B cell (primary cell): ENCODE measurements around the gene ZBTB17. TPM values are rescaled to one million over a fixed set of nuclear protein-coding genes. Genes with fewer than 3 reads are reported as not detected.

ENCODE experiments used
- ATAC-seq: fragments of 200-7000 bp; cut with Tn5 transposase; one replicate; pipeline ENCODE4 v1.10.0; 2021; ENCODE audit warnings: low read depth, mild to moderate bottlenecking, moderate number of reproducible peaks, moderate library complexity
- CTCF ChIA-PET: fragments of 350-600 bp; sonication (Branson Sonifier 250); formaldehyde crosslinking; loops from one replicate; lab custom pipeline; 2021; ENCODE audit warnings: antibody characterized with exemption, inconsistent platforms; lab: Charles Lee
- POLR2A ChIA-PET: fragments of 350-600 bp; sonication (Branson Sonifier 250); formaldehyde crosslinking; loops from one replicate; lab custom pipeline; 2021; ENCODE audit warnings: antibody characterized with exemption; lab: Charles Lee
- DNase-seq: peaks from one replicate; pipeline ENCODE4 v3.0.0; 2013
- H2AFZ ChIP-seq: 2 replicates; pipeline ENCODE4 v1.6.1; 2012; ENCODE audit warnings: mild to moderate bottlenecking, low read depth, low read length; ENCODE audit not compliant: insufficient read depth, poor library complexity, severe bottlenecking
- H3K27ac ChIP-seq, 2 donors: 1 replicate in 1 of 2; 2 replicates in 1 of 2; pipeline ENCODE4 v1.5.1; 2012 to 2013; ENCODE audit warnings: low read length in 2 of 2, mild to moderate bottlenecking in 2 of 2, moderate library complexity in 1 of 2
- H3K27me3 ChIP-seq, 4 experiments: fragments of 200-600 bp in 1 of 4; sonication (generic) in 1 of 4; replicated peaks in 1 of 4; 1 replicate in 2 of 4; 2 replicates in 2 of 4; pipeline versions ENCODE4 v1.6.1 to v1.7.0; 2013 to 2016; ENCODE audit warnings: low read length in 3 of 4, mild to moderate bottlenecking in 2 of 4, mixed read lengths in 1 of 4, moderate library complexity in 1 of 4; ENCODE audit not compliant: insufficient read depth in 4 of 4, control insufficient read depth in 3 of 4; ENCODE audit errors: control extremely low read depth in 1 of 4
- H3K36me3 ChIP-seq, 2 experiments: replicated peaks in 1 of 2; 1 replicate in 1 of 2; 2 replicates in 1 of 2; pipeline versions ENCODE4 v1.6.1 to v1.7.1; 2013; ENCODE audit warnings: low read length in 1 of 2; ENCODE audit not compliant: insufficient read depth in 2 of 2, control insufficient read depth in 1 of 2; ENCODE audit errors: control extremely low read depth in 1 of 2, extremely low read depth in 1 of 2
- H3K4me1 ChIP-seq, 2 donors: fragments of 200-600 bp in 1 of 2; sonication (generic) in 1 of 2; 1 replicate in 1 of 2; 2 replicates in 1 of 2; pipeline versions ENCODE4 v1.5.1 to v1.6.1; 2013 to 2017; ENCODE audit warnings: low read length in 2 of 2; ENCODE audit not compliant: control insufficient read depth in 2 of 2, insufficient read depth in 2 of 2
- H3K4me2 ChIP-seq: replicated peaks from 2 replicates; pipeline ENCODE3; 2012; ENCODE audit warnings: mild to moderate bottlenecking, low read depth, low read length; ENCODE audit not compliant: poor library complexity, severe bottlenecking
- H3K4me3 ChIP-seq, 5 experiments: fragments of 200-600 bp in 1 of 5; sonication (generic) in 1 of 5; 1 replicate in 3 of 5; 2 replicates in 2 of 5; pipeline versions ENCODE4 v1.5.1 to v1.7.0; 2011 to 2016; ENCODE audit warnings: low read length in 4 of 5, mild to moderate bottlenecking in 4 of 5, low read depth in 2 of 5, control low read depth in 1 of 5, moderate library complexity in 1 of 5; ENCODE audit not compliant: insufficient read depth in 1 of 5; ENCODE audit errors: control extremely low read depth in 1 of 5, extremely low read depth in 1 of 5
- H3K79me2 ChIP-seq: fragments of 200-600 bp; sonication (generic); one replicate; pipeline ENCODE4 v1.6.0; 2016; ENCODE audit warnings: low read length; ENCODE audit not compliant: control insufficient read depth, insufficient read depth
- H3K9ac ChIP-seq: fragments of 200-600 bp; sonication (generic); 2 replicates; pipeline ENCODE4 v1.6.1; 2017; ENCODE audit warnings: mild to moderate bottlenecking, low read length, moderate library complexity
- H3K9me3 ChIP-seq, 3 donors: one replicate each; pipeline versions ENCODE4 v1.6.1 to v1.7.1; 2013; ENCODE audit warnings: low read length in 2 of 3; ENCODE audit not compliant: control insufficient read depth in 2 of 3, insufficient read depth in 1 of 3; ENCODE audit errors: control extremely low read depth in 1 of 3
- H4K20me1 ChIP-seq: 2 replicates; pipeline ENCODE4 v1.6.0; 2012; ENCODE audit warnings: mild to moderate bottlenecking, low read length; ENCODE audit not compliant: insufficient read depth, control insufficient read depth, poor library complexity, severe bottlenecking
- H3K27ac Mint-ChIP-seq: one replicate; pipeline ENCODE4 v1.8.0; 2021; ENCODE audit warnings: mixed read lengths
- H3K27me3 Mint-ChIP-seq: one replicate; pipeline ENCODE4 v1.8.0; 2021; ENCODE audit warnings: mixed read lengths
- H3K4me1 Mint-ChIP-seq: one replicate; pipeline ENCODE4 v1.8.0; 2021; ENCODE audit warnings: mixed read lengths
- H3K4me3 Mint-ChIP-seq: one replicate; pipeline ENCODE4 v1.8.0; 2021; ENCODE audit warnings: mixed read lengths
- H3K9me3 Mint-ChIP-seq: one replicate; pipeline ENCODE4 v1.8.0; 2022; ENCODE audit warnings: mixed read lengths; ENCODE audit not compliant: insufficient read depth
- CTCF ChIP-seq: fragments of 200-600 bp; IDR thresholded peaks from one replicate; pipeline ENCODE4 v1.8.0; 2022; ENCODE audit warnings: antibody characterized with exemption, mild to moderate bottlenecking
- EZH2 ChIP-seq: IDR thresholded peaks from 2 replicates; pipeline ENCODE4 v1.6.1; 2012; ENCODE audit warnings: borderline replicate concordance, low read depth, mild to moderate bottlenecking, moderate library complexity, low read length; ENCODE audit not compliant: insufficient read depth, poor library complexity, severe bottlenecking
- WGBS: methylation state at CpG from one replicate; pipeline ENCODE4 v1.1.5; 2013; ENCODE audit warnings: missing lambda C conversion rate; ENCODE audit not compliant: insufficient coverage; 5-methylcytosine and 5-hydroxymethylcytosine counted together
- intact Hi-C: fragments of 100-400 bp; cut with micrococcal nuclease; formaldehyde crosslinking; loops from one replicate; pipeline ENCODE4 v1.10.0; 2022
- polyA plus RNA-seq: library from polyadenylated mRNA; depleted of rRNA; stranded (reverse); fragments of >200 nt; gene quantifications from 2 replicates; pipeline ENCODE4 v1.2.3, GENCODE V29; 2012
- total RNA-seq, 2 donors: library from RNA; stranded (reverse); fragments of 120-200 nt in 1 of 2; gene quantifications; 1 replicate in 1 of 2; 2 replicates in 1 of 2; pipeline versions ENCODE4 v1.2.3 to v1.2.4, GENCODE V29; 2013 to 2022

Gene ZBTB17
- total and polyA plus RNA-seq, 2 donors (not counting 1 experiment from before 2014, with no cell fraction given): 94.1 to 157 TPM

GRCh38 chr1:16018749-16019643 lies 43.1 kb upstream of the ZBTB17 start:
- TF ChIP-seq EZH2 (no peak), CTCF (no peak)
- peaks cover 11 to 14% of the 10 kb centered on the region in 2 donors for H3K4me1 ChIP-seq
- POLR2A ChIA-PET: no interaction called here
- H3K27ac Mint-ChIP-seq: no peak overlapping the region
- CTCF ChIA-PET: interaction anchor here (0.7 to 3.6 kb wide), 4 partner anchors 9 to 227 kb away, joined by 3 to 15 read pairs (median 4); no protein-coding TSS in a partner anchor
- H3K9me3 Mint-ChIP-seq: no peaks in the 10 kb centered on the region
- no peaks in the 10 kb centered on the region for H3K9me3 ChIP-seq
- no peak overlapping the region for H3K4me3 ChIP-seq
- H4K20me1 ChIP-seq: no peaks in the 10 kb centered on the region
- H3K27ac ChIP-seq: no peak overlapping the region
- H3K79me2 ChIP-seq: no peaks in the 10 kb centered on the region
- peaks cover 8% of the 10 kb centered on the region for H3K27me3 Mint-ChIP-seq
- H3K4me2 ChIP-seq: no peak overlapping the region
- no peak overlapping the region for H2AFZ ChIP-seq
- no peak for DNase-seq
- intact Hi-C loops: no loop called here
- H3K4me3 Mint-ChIP-seq: no peak overlapping the region
- H3K9ac ChIP-seq: no peak overlapping the region
- no peaks in the 10 kb centered on the region for H3K27me3 ChIP-seq
- H3K4me1 Mint-ChIP-seq: peaks cover 15% of the 10 kb centered on the region
- 96% methylated on average over 20 of the region's 23 CpGs for WGBS
- no peaks in the 10 kb centered on the region for H3K36me3 ChIP-seq
- no peak for ATAC-seq

- Histone ChIP-seq H3K79me2 (no peaks in the 10 kb centered on the region), H3K9ac (no peak overlapping the region), H3K9me3 (no peaks in the 10 kb centered on the region), H3K27me3 (no peaks in the 10 kb centered on the region), H2AFZ (no peak overlapping the region), H3K36me3 (no peaks in the 10 kb centered on the region), H3K4me3 (no peak overlapping the region), H3K4me1 (peaks cover 11 to 20% of the 10 kb centered on the region in 2 donors), H3K4me2 (no peak overlapping the region), H4K20me1 (no peaks in the 10 kb centered on the region), H3K27ac (no peak overlapping the region)
- CTCF ChIA-PET: interaction anchor here (1.3 to 3.6 kb wide), 2 partner anchors 8 to 10 kb away, joined by 4 to 15 read pairs; no protein-coding TSS in a partner anchor
- Mint-ChIP-seq H3K4me3 (no peak overlapping the region), H3K27ac (no peak overlapping the region), H3K9me3 (no peaks in the 10 kb centered on the region), H3K4me1 (peaks cover 21% of the 10 kb centered on the region), H3K27me3 (peaks cover 8% of the 10 kb centered on the region)
- WGBS: no CpG with 5 or more reads among the region's 4 CpGs
- ATAC-seq (no peak), DNase-seq (no peak)
- intact Hi-C loops: no loop called here
- no peak for TF ChIP-seq EZH2
- no peak for TF ChIP-seq CTCF
- POLR2A ChIA-PET: no interaction called here
Measured at GRCh38 chr1:16018308-16018707, 42.4 kb upstream of the ZBTB17 start.
